ENCODE results near the gene MATR3.
"Not testable (repeated sequence)": the region's sequence is repeated elsewhere in the genome, so short reads cannot be mapped to it uniquely, and the experiment has no call there.

The MATR3 gene

GRCh38 chr5:139293507-139294373 lies at the start of gene MATR3:
TSS of gene MATR3 (plus strand) at chr5:139293740. CDS start at chr5:139307416, 13,676 bp downstream.
- peak; percentile 93 for DNase-seq

- no peak for DNase-seq
Measured at GRCh38 chr5:139245637-139246339, 47.8 kb upstream of the MATR3 start.

- no peak for DNase-seq
Measured at GRCh38 chr5:139246394-139246793, 47.1 kb upstream of the MATR3 start.

GRCh38 chr5:139248826-139249453 lies 44.6 kb upstream of the MATR3 start:
- DNase-seq: no peak

- no peak for DNase-seq
Measured at GRCh38 chr5:139251281-139251687, 42.3 kb upstream of the MATR3 start.

GRCh38 chr5:139251695-139252288 lies 41.7 kb upstream of the MATR3 start:
- DNase-seq: no peak

- no peak for DNase-seq
Measured at GRCh38 chr5:139253115-139253514, 40.4 kb upstream of the MATR3 start.

- DNase-seq: no peak
Measured at GRCh38 chr5:139256820-139257219, 36.7 kb upstream of the MATR3 start.

- no peak for DNase-seq
Measured at GRCh38 chr5:139262059-139262741, 31.3 kb upstream of the MATR3 start.

- peak; percentile 72 for DNase-seq
Measured at GRCh38 chr5:139262742-139263445, 30.6 kb upstream of the MATR3 start.

- no peak for DNase-seq
Measured at GRCh38 chr5:139263536-139263935, 30.0 kb upstream of the MATR3 start.

GRCh38 chr5:139263946-139264345 lies 29.6 kb upstream of the MATR3 start:
- DNase-seq: no peak

- no peak for DNase-seq
Measured at GRCh38 chr5:139265001-139265400, 28.5 kb upstream of the MATR3 start.

- no peak for DNase-seq
Measured at GRCh38 chr5:139266236-139266635, 27.3 kb upstream of the MATR3 start.

- DNase-seq: no peak
Measured at GRCh38 chr5:139267481-139267880, 26.1 kb upstream of the MATR3 start.

- no peak for DNase-seq
Measured at GRCh38 chr5:139268364-139269202, 25.0 kb upstream of the MATR3 start.

GRCh38 chr5:139270718-139271117 lies 22.8 kb upstream of the MATR3 start:
- DNase-seq: not testable (repeated sequence)

- no peak for DNase-seq
Measured at GRCh38 chr5:139271201-139272027, 22.1 kb upstream of the MATR3 start.

- DNase-seq: peak; percentile 55
Measured at GRCh38 chr5:139272471-139273321, 20.8 kb upstream of the MATR3 start.

Data from NCI-H146 (cell line).